Measurements from ENCODE around the gene PROKR2. TPM values are rescaled to one million over a fixed set of nuclear protein-coding genes. Genes with fewer than 3 reads are reported as not detected.

Gene PROKR2
- total and polyA plus RNA-seq, 2 donors from 2014 or later, result not detected

GRCh38 chr20:5270603-5271002 lies 46.2 kb downstream of the PROKR2 start:
- no peaks in the 10 kb centered on the region for H3K9me3 ChIP-seq (ENCODE audit: control insufficient read depth in 2 of 3, insufficient read depth in 1 of 3, low read length in 3 of 3)
- DNase-seq (no peak), FAIRE-seq (no peak)
- H3K27ac ChIP-seq (ENCODE audit: low read depth in 2 of 2, low read length in 2 of 2), result no peak overlapping the region
- no peaks in the 10 kb centered on the region for H3K27me3 ChIP-seq (ENCODE audit: control insufficient read depth, insufficient read depth, low read length)
- no peaks in the 10 kb centered on the region for H3K36me3 ChIP-seq (ENCODE audit: control insufficient read depth in 2 of 3, insufficient read depth in 3 of 3, low read length in 3 of 3)
- no peak overlapping the region for H3K9ac ChIP-seq (ENCODE audit: low read length in 3 of 3)
- no peaks in the 10 kb centered on the region for H3K4me1 ChIP-seq (ENCODE audit: control insufficient read depth in 2 of 3, insufficient read depth in 2 of 3, low read depth in 1 of 3, low read length in 3 of 3)
- intact Hi-C loops (cut with DNase I), result no loop called here
- no peak for TF ChIP-seq CTCF (IDR thresholded peaks at IDR 0.05; ENCODE audit: borderline replicate concordance, extremely low read depth, insufficient read depth)
- no peak overlapping the region for H3K4me3 ChIP-seq (ENCODE audit: low read length in 3 of 3)

- Histone ChIP-seq H3K27me3 (ENCODE audit: control insufficient read depth, insufficient read depth, low read length) (no peaks in the 10 kb centered on the region), H3K4me1 (ENCODE audit: control insufficient read depth in 2 of 3, insufficient read depth in 2 of 3, low read depth in 1 of 3, low read length in 3 of 3) (no peaks in the 10 kb centered on the region), H3K4me3 (ENCODE audit: low read length in 3 of 3) (no peak overlapping the region), H3K36me3 (ENCODE audit: control insufficient read depth in 2 of 3, insufficient read depth in 3 of 3, low read length in 3 of 3) (no peaks in the 10 kb centered on the region), H3K9me3 (ENCODE audit: control insufficient read depth in 2 of 3, insufficient read depth in 1 of 3, low read length in 3 of 3) (no peaks in the 10 kb centered on the region), H3K27ac (ENCODE audit: low read depth in 2 of 2, low read length in 2 of 2) (no peak overlapping the region), H3K9ac (ENCODE audit: low read length in 3 of 3) (no peak overlapping the region)
- no peak for TF ChIP-seq CTCF (IDR thresholded peaks at IDR 0.05; ENCODE audit: borderline replicate concordance, extremely low read depth, insufficient read depth)
- intact Hi-C loops (cut with DNase I), result no loop called here
- DNase-seq, result no peak
- FAIRE-seq, result no peak
Measured at GRCh38 chr20:5268449-5268848, 48.3 kb downstream of the PROKR2 start.

- H3K27ac ChIP-seq (ENCODE audit: low read depth in 2 of 2, low read length in 2 of 2), result no peak overlapping the region
- no peaks in the 10 kb centered on the region for H3K36me3 ChIP-seq (ENCODE audit: control insufficient read depth in 2 of 3, insufficient read depth in 3 of 3, low read length in 3 of 3)
- no peak overlapping the region for H3K9ac ChIP-seq (ENCODE audit: low read length in 3 of 3)
- no peak for TF ChIP-seq CTCF (IDR thresholded peaks at IDR 0.05; ENCODE audit: borderline replicate concordance, extremely low read depth, insufficient read depth)
- intact Hi-C loops (cut with DNase I), result no loop called here
- no peak overlapping the region for H3K4me3 ChIP-seq (ENCODE audit: low read length in 3 of 3)
- H3K27me3 ChIP-seq (ENCODE audit: control insufficient read depth, insufficient read depth, low read length), result no peaks in the 10 kb centered on the region
- no peaks in the 10 kb centered on the region for H3K9me3 ChIP-seq (ENCODE audit: control insufficient read depth in 2 of 3, insufficient read depth in 1 of 3, low read length in 3 of 3)
- FAIRE-seq, result no peak
- no peaks in the 10 kb centered on the region for H3K4me1 ChIP-seq (ENCODE audit: control insufficient read depth in 2 of 3, insufficient read depth in 2 of 3, low read depth in 1 of 3, low read length in 3 of 3)
- no peak for DNase-seq
Measured at GRCh38 chr20:5267092-5267491, 49.7 kb downstream of the PROKR2 start.

Other genes with a start within 250 kb of the PROKR2 start
- 102 TPM for gene TMEM230, start 203.9 kb downstream of the PROKR2 start, total RNA-seq
- 163 TPM for gene TMEM230, start 203.9 kb downstream of the PROKR2 start, polyA plus RNA-seq (ENCODE audit: insufficient read depth, low read depth, low replicate concordance)
- gene PCNA, start 197.0 kb downstream of the PROKR2 start, total RNA-seq, result 46.4 TPM
- 48.2 TPM for gene PCNA, start 197.0 kb downstream of the PROKR2 start, polyA plus RNA-seq (ENCODE audit: insufficient read depth, low read depth, low replicate concordance)
- 67.9 TPM for gene CDS2, start 189.9 kb downstream of the PROKR2 start, total RNA-seq
- 19.9 TPM for gene CDS2, start 189.9 kb downstream of the PROKR2 start, polyA plus RNA-seq (ENCODE audit: insufficient read depth, low read depth, low replicate concordance)